Fibroblast of lung (primary cell): ENCODE data around the gene MBOAT1. TPM values are rescaled to one million over a fixed set of nuclear protein-coding genes. Genes with fewer than 3 reads are reported as not detected.

Source experiments
- DNase-seq, 2 donors: peaks; one replicate each; pipeline versions ENCODE4 v3.0.0 to v3.0.0-alpha.2; 2010; ENCODE audit warnings: low read depth in 2 of 2
- H2AFZ ChIP-seq: 2 replicates; pipeline ENCODE4 v1.5.1; 2012; ENCODE audit warnings: low read length, control low read depth, inconsistent platforms
- H3K27ac ChIP-seq: 2 replicates; pipeline ENCODE4 v1.5.1; 2011; ENCODE audit warnings: low read length, control low read depth; ENCODE audit not compliant: insufficient read depth
- H3K27me3 ChIP-seq: 2 replicates; pipeline ENCODE4 v1.5.1; 2011; ENCODE audit warnings: mild to moderate bottlenecking, low read length; ENCODE audit not compliant: control insufficient read depth, insufficient read depth
- H3K36me3 ChIP-seq: 2 replicates; pipeline ENCODE4 v1.5.1; 2011; ENCODE audit warnings: low read length; ENCODE audit not compliant: control insufficient read depth, insufficient read depth
- H3K4me1 ChIP-seq: 2 replicates; pipeline ENCODE4 v1.5.1; 2011; ENCODE audit warnings: low read length; ENCODE audit not compliant: control insufficient read depth, insufficient read depth; ENCODE audit errors: extremely low read depth
- H3K4me2 ChIP-seq: 2 replicates; pipeline ENCODE4 v1.5.1; 2011; ENCODE audit warnings: low read length, control low read depth; ENCODE audit not compliant: insufficient read depth; ENCODE audit errors: extremely low read depth
- H3K4me3 ChIP-seq, 4 experiments: fragments of 200-600 bp in 1 of 4; sonication (generic) in 1 of 4; replicated peaks in 1 of 4; 2 replicates each; pipeline ENCODE4 v1.5.1; 2011 to 2016; ENCODE audit warnings: low read length in 4 of 4, low read depth in 3 of 4, mild to moderate bottlenecking in 3 of 4, control low read depth in 2 of 4, inconsistent platforms in 1 of 4, mixed read lengths in 1 of 4; ENCODE audit not compliant: insufficient read depth in 1 of 4; ENCODE audit errors: control extremely low read depth in 1 of 4
- H3K79me2 ChIP-seq: 2 replicates; pipeline ENCODE4 v1.5.1; 2012; ENCODE audit warnings: mild to moderate bottlenecking, low read length, inconsistent platforms; ENCODE audit not compliant: control insufficient read depth, insufficient read depth
- H3K9ac ChIP-seq: 2 replicates; pipeline ENCODE4 v1.5.1; 2011; ENCODE audit warnings: mild to moderate bottlenecking, low read length, control low read depth; ENCODE audit not compliant: insufficient read depth
- H3K9me3 ChIP-seq: 2 replicates; pipeline ENCODE4 v1.5.1; 2012; ENCODE audit warnings: low read depth, low read length; ENCODE audit not compliant: control insufficient read depth, insufficient read depth
- H4K20me1 ChIP-seq: 2 replicates; pipeline ENCODE4 v1.5.1; 2011; ENCODE audit warnings: low read length; ENCODE audit not compliant: control insufficient read depth, insufficient read depth; ENCODE audit errors: extremely low read depth
- CTCF ChIP-seq, 2 donors: IDR thresholded peaks in 1 of 2; conservative IDR thresholded peaks in 1 of 2; 1 replicate in 1 of 2; 2 replicates in 1 of 2; pipeline ENCODE4 v1.5.1; 2011 to 2012; ENCODE audit warnings: low read length in 2 of 2, control low read depth in 1 of 2, inconsistent platforms in 1 of 2, low read depth in 1 of 2, mild to moderate bottlenecking in 1 of 2
- EZH2 ChIP-seq: IDR thresholded peaks from 2 replicates; pipeline ENCODE4 v1.5.1; 2012; ENCODE audit warnings: low read length, control low read depth, mild to moderate bottlenecking; ENCODE audit errors: missing control alignments
- polyA plus RNA-seq, 2 donors: library from polyadenylated mRNA; depleted of rRNA in 1 of 2; stranded (reverse) in 1 of 2; unstranded in 1 of 2; fragments of >200 nt; gene quantifications; 2 replicates each; pipeline ENCODE4 v1.2.1, GENCODE V29; 2011 to 2012; ENCODE audit warnings: missing spikeins in 1 of 2
- total RNA-seq: library from RNA; depleted of rRNA; stranded (reverse); fragments of >200 nt; gene quantifications from 2 replicates; pipeline ENCODE4 v1.2.1, GENCODE V29; 2014

The MBOAT1 gene
- total and polyA plus RNA-seq, 2 donors (not counting 1 experiment from before 2014, with no cell fraction given): 3.1 to 6.6 TPM

GRCh38 chr6:20068421-20068988, 143.8 kb downstream of the MBOAT1 start:
- no peak for DNase-seq
- Histone ChIP-seq H2AFZ (no peak overlapping the region), H3K4me2 (no peak overlapping the region), H3K9ac (no peak overlapping the region), H3K4me1 (no peaks in the 10 kb centered on the region), H3K27me3 (no peaks in the 10 kb centered on the region), H3K4me3 (no peak overlapping the region), H3K9me3 (no peaks in the 10 kb centered on the region), H3K27ac (no peak overlapping the region), H3K36me3 (no peaks in the 10 kb centered on the region), H3K79me2 (no peaks in the 10 kb centered on the region), H4K20me1 (no peaks in the 10 kb centered on the region)
- no peak for TF ChIP-seq CTCF (conservative IDR thresholded peaks at IDR 0.05 in 1 of 2, IDR thresholded peaks at IDR 0.05 in 1 of 2; ENCODE audit: low read depth in 1 of 2, low read length in 2 of 2)
- TF ChIP-seq EZH2: no peak

GRCh38 chr6:20061952-20062351, 150.3 kb downstream of the MBOAT1 start:
- H3K79me2 ChIP-seq: no peaks in the 10 kb centered on the region
- H3K4me3 ChIP-seq: no peak overlapping the region
- H4K20me1 ChIP-seq: no peaks in the 10 kb centered on the region
- H3K4me1 ChIP-seq: no peaks in the 10 kb centered on the region
- no peaks in the 10 kb centered on the region for H3K36me3 ChIP-seq
- H3K4me2 ChIP-seq: no peak overlapping the region
- no peak overlapping the region for H2AFZ ChIP-seq
- H3K9ac ChIP-seq: no peak overlapping the region
- no peak overlapping the region for H3K27ac ChIP-seq
- TF ChIP-seq CTCF (conservative IDR thresholded peaks at IDR 0.05 in 1 of 2, IDR thresholded peaks at IDR 0.05 in 1 of 2; ENCODE audit: low read depth in 1 of 2, low read length in 2 of 2): no peak
- no peak for TF ChIP-seq EZH2
- no peaks in the 10 kb centered on the region for H3K27me3 ChIP-seq
- H3K9me3 ChIP-seq: no peaks in the 10 kb centered on the region
- no peak for DNase-seq

GRCh38 chr6:20060252-20060651, 152.0 kb downstream of the MBOAT1 start:
- DNase-seq: no peak
- H4K20me1 ChIP-seq: no peaks in the 10 kb centered on the region
- H3K9me3 ChIP-seq: no peaks in the 10 kb centered on the region
- no peaks in the 10 kb centered on the region for H3K79me2 ChIP-seq
- no peak overlapping the region for H3K27ac ChIP-seq
- H3K4me1 ChIP-seq: no peaks in the 10 kb centered on the region
- no peak overlapping the region for H3K9ac ChIP-seq
- no peak overlapping the region for H2AFZ ChIP-seq
- no peaks in the 10 kb centered on the region for H3K36me3 ChIP-seq
- no peak for TF ChIP-seq CTCF (conservative IDR thresholded peaks at IDR 0.05 in 1 of 2, IDR thresholded peaks at IDR 0.05 in 1 of 2; ENCODE audit: low read depth in 1 of 2, low read length in 2 of 2)
- TF ChIP-seq EZH2: no peak
- H3K4me3 ChIP-seq: no peak overlapping the region
- no peak overlapping the region for H3K4me2 ChIP-seq
- H3K27me3 ChIP-seq: no peaks in the 10 kb centered on the region
